GM21723 (cell line): ENCODE measurements around the gene TTPAL.

Source experiments
- ATAC-seq: cut with Tn5 transposase; IDR thresholded peaks from one replicate; pipeline ENCODE4 v1.9.1; 2021; ENCODE audit warnings: mild to moderate bottlenecking, moderate library complexity; ENCODE audit not compliant: unreplicated experiment

TTPAL gene

DNA sequence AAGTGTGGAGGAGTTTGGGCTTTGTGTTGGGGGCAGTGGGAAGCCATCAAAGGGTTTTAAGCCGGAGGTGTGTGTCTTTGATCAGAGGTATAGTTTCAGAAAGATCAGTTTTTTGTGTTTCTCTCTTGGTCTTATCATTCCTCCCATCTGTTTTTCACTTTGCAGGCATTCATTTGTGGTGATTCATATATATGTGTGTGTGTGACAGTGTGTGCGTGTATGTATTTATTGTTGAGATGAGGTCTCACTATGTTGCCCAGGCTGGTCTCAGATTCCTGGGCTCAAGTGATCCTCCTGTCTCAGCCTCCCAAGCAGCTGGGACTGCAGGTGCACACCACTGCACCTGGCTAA, 57.3 kb downstream of the TTPAL start:
- ATAC-seq: no peak

- ATAC-seq: no peak
Observed at GRCh38 chr20:44533928-44534327, 58.3 kb downstream of the TTPAL start.

- no peak for ATAC-seq
Observed at GRCh38 chr20:44536175-44536574, 60.5 kb downstream of the TTPAL start.

GRCh38 chr20:44537993-44538392, 62.3 kb downstream of the TTPAL start:
- no peak for ATAC-seq

GRCh38 chr20:44540834-44541233, 65.2 kb downstream of the TTPAL start:
- no peak for ATAC-seq

DNA sequence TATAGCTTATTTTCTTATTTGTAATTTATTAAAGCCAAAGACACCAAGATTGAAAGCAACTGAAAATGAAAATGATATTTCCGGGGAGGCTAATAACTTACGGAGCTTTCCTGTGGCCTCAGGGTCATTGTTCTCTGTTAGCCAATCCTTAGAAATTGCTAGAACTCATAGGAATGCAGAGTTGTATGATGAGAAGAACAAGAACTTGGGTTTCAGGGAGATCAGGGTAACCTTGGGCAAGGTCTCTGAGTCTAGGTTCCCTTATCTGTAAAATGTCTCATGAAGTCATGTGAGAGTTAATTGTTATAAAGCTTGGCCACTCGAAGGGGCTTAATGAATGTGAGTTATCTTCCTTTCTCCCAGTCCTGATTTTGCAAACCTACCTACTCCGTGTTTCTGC, 66.3 kb downstream of the TTPAL start:
- no peak for ATAC-seq

- no peak for ATAC-seq
Observed at GRCh38 chr20:44542890-44543289, 67.2 kb downstream of the TTPAL start.

DNA sequence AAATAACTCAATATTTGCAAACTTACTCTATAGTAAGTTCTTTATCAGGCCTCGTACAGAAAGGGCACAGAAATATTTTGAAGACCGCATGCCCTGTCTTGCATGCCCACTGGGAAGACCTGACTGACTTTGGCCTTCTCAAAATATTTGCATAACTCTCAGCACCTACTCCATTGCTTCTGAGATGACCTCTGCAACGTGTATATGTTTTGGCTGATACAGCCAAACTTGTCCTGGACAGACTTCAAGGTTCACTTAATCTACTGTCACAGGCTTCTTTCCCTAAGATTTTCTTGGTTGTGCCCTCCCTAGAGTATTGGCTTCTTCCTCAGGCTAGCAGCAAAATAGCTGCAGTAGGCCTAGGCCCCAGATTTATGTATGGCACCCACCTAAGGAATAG, 67.7 kb downstream of the TTPAL start:
- no peak for ATAC-seq
